NCI-H128 (cell line): ENCODE results near the gene PMAIP1.
"Not testable (repeated sequence)": the region's sequence is repeated elsewhere in the genome, so short reads cannot be mapped to it uniquely, and the experiment has no call there.

Experiments
- DNase-seq: peaks from one replicate; lab custom pipeline; 2025; ENCODE audit not compliant: unreplicated experiment; lab: John Stamatoyannopoulos, UW

PMAIP1 gene

GRCh38 chr18:59884351-59884750 lies 15.4 kb upstream of the PMAIP1 start:
- DNase-seq: no peak

- DNase-seq: no peak
Measured at GRCh38 chr18:59885579-59886163, 14.1 kb upstream of the PMAIP1 start.

- not testable (repeated sequence) for DNase-seq
Measured at GRCh38 chr18:59886399-59886798, 13.4 kb upstream of the PMAIP1 start.

DNA sequence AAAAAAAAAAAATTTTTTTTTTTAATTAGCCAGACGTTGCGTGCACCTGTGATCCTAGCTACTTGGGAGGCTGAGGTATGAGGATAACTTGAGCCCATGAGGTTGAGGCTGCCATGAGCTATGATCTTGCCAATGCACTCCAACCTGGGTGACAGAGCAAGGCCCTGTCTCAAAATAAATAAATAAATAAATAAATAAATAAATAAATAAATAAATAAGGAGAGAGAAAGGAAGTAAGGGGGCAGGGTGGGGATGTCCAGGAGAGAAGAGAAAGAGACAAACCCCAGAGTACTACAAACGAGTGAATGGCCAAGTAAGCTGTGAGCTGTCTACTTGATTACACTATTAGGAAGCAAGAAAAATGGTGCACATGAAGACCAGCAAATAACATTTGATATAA lies 7.7 kb upstream of the PMAIP1 start:
- no peak for DNase-seq

- no peak for DNase-seq
Measured at GRCh38 chr18:59893971-59894370, 5.8 kb upstream of the PMAIP1 start.

DNA sequence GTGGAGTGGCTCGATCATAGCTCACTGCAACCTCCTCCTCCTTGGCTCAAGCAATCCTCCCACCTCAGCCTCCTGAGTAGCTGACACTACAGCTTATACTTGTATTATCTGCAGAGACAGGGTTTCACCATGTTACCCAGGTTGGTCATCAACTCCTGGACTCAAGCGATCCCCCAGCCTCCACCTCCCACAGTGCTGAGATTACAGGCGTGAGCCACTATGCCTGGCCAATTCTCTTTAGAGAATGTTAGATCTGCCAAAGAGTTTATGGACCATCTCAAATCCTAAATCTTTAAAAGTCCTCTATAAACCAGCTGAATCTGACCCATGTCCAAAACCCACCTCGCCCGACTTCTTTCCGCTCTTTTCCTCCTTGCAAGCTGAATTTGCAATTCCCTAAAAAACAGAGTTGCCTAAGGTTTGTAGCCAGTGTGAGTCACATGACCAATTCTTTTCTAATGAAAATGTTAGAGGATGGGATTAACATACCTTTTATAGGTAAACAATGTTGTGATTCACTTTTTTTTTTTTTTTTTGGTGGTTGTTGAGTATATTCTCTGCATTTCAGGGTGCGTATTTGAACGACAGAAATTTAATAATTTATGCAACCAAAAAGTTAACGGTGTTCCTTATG lies 2.4 kb upstream of the PMAIP1 start:
- DNase-seq: no peak

GRCh38 chr18:59898093-59898492 lies 1.7 kb upstream of the PMAIP1 start:
- no peak for DNase-seq

- DNase-seq: no peak
Measured at GRCh38 chr18:59898609-59899297, 1.0 kb upstream of the PMAIP1 start.

DNA sequence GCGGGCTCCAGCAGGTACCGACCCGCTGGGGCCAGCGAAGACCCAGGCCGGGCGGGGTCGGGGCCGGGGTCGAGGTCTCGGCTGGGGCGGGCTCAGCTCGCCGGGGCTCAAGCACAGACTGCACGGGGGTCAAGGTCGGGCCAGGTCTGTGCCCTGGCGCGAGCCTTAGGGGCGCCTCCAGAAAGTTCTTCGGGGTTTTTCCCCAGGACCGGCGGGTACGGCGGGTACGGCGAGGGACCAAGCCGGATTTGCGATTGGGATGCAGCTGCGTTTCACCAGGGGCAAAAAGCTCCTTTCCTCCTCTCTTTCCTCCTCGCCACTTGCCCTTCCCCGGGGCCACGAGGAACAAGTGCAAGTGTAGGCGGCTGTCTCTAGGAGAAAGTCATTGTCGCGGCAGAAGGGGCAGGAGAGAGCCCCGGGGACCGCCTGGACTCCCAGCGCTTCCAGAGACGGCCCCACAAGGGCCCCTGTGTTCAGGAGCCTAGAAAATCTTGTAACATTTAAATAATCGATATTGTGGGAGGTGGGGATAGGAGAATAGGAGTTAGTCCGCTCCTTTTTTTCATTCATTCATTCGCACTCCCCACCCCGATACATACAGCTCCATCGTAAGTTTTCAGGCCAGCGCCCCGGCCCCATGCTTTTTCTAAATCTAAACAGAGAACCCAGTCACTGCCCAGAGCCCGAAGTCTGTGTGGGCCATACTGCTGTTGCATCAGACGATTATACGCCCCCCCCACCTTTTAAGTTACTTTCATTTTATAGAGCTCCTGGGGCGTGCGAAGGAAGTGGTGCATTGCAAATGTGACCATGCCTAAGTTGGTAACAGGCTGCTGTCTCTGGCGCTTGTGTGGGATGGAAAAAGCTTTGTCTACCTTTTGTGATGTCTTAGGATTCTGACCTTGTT lies 679 bp downstream of the PMAIP1 start:
- DNase-seq: peak; percentile 37

- DNase-seq: no peak
Measured at GRCh38 chr18:59902131-59902992, 2.6 kb downstream of the PMAIP1 start.

- DNase-seq: no peak
Measured at GRCh38 chr18:59902993-59903610, 3.3 kb downstream of the PMAIP1 start.

GRCh38 chr18:59904011-59904601 lies 4.3 kb downstream of the PMAIP1 start:
- no peak for DNase-seq

- no peak for DNase-seq
Measured at GRCh38 chr18:59905686-59906091, 5.9 kb downstream of the PMAIP1 start.

DNA sequence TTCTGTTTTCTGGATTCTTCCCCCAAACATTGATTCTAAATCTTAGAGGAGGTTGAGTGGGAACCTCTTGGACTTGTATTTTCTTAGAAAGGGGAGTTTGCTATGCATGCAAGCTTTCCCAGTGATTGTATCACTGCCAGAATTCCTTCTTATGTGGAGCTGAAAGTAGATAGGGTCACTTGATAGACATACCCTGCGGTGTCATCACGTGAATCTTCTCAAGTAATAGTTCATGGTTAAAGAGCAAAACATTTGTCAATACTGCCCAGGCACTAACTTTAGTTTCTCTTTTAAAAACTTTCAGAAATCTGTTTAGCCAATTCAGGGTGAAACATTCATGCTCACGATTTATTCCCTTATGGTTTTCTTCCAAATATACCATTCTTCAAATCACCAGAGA lies 6.4 kb downstream of the PMAIP1 start:
- no peak for DNase-seq

DNA sequence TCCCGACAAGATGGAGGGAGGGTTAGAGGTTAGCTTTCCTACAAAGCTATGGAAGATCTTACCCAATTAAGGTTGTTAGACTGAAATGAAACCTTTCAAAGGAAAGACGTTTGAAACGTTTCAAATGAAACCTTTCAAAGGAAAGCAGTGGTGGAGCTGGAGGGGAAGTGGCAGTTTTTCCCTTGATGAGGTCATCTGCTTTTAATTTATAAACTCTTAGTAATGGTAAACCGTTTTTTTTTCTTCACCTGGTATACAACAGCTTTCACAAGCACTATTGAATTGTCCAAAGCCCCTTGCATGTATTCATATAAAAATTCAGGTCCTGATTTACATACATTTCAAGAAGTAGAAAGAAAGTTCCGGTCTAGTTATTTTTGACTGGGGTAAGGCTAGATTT lies 7.4 kb downstream of the PMAIP1 start:
- DNase-seq: no peak

- DNase-seq: no peak
Measured at GRCh38 chr18:59907660-59908059, 7.9 kb downstream of the PMAIP1 start.

GRCh38 chr18:59908799-59909198 lies 9.0 kb downstream of the PMAIP1 start:
- no peak for DNase-seq

DNA sequence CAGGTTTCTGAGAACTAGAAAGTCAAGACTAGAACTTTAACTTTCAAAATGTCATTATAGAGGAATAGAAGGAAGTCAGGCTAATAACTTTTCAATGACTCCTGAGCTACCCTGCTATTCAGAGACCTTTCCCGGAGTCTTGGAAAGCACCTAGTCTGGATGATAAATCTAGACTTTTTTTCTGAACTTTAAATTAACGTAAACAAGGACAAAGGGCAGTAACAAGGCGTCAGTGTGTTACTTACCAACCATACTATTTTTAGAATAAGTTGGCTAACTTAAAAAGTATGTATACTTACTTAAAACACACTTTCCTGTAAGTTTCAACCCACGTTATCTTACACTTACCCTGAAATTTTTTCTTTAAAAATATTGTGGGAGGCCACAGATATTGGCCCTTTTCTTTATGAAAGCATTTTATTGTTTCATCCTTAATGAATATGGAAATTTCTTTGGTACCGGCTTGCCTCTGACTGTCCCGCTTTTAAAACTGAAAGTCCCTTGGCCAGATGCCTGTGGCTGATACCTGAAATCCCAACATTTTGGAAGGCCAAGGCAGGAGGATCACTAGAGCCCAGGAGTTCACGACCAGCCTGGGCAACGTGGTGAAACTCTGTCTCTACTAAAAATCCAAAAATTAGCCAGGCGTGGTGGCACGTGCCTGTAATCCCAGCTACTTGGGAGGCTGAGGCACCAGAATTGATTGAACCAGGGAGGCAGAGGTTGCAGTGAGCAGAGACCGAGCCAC lies 9.7 kb downstream of the PMAIP1 start:
- DNase-seq: no peak

GRCh38 chr18:59910967-59911366 lies 11.2 kb downstream of the PMAIP1 start:
- no peak for DNase-seq
